PFSK-1 (cell line): ENCODE data around the gene TCF7.

Experiments used
- FOXP2 ChIP-seq: optimal IDR thresholded peaks from 2 replicates; pipeline ENCODE3; 2011; ENCODE audit warnings: borderline replicate concordance, control low read depth, inconsistent platforms; ENCODE audit not compliant: insufficient read depth; ENCODE audit errors: extremely low read length, extremely low read depth
- POLR2AphosphoS5 ChIP-seq: IDR thresholded peaks from 2 replicates; pipeline ENCODE4 v1.6.1; 2012; ENCODE audit warnings: low read depth, mild to moderate bottlenecking, control low read depth, low read length, moderate library complexity
- REST ChIP-seq, 2 experiments: IDR thresholded peaks; 2 replicates each; pipeline versions ENCODE4 v1.6.1 to v1.8.0; 2011 to 2012; ENCODE audit warnings: low read depth in 2 of 2, low read length in 2 of 2, control low read depth in 1 of 2, inconsistent platforms in 1 of 2, mild to moderate bottlenecking in 1 of 2, moderate library complexity in 1 of 2; ENCODE audit not compliant: insufficient read depth in 1 of 2
- SIN3A ChIP-seq: IDR thresholded peaks from 2 replicates; pipeline ENCODE4 v1.6.1; 2012; ENCODE audit warnings: mild to moderate bottlenecking, low read length, moderate library complexity, borderline replicate concordance; ENCODE audit not compliant: insufficient read depth
- TAF1 ChIP-seq: IDR thresholded peaks from 2 replicates; pipeline ENCODE4 v1.6.1; 2012; ENCODE audit warnings: low read length, control low read depth, borderline replicate concordance; ENCODE audit not compliant: insufficient read depth

Gene TCF7

DNA sequence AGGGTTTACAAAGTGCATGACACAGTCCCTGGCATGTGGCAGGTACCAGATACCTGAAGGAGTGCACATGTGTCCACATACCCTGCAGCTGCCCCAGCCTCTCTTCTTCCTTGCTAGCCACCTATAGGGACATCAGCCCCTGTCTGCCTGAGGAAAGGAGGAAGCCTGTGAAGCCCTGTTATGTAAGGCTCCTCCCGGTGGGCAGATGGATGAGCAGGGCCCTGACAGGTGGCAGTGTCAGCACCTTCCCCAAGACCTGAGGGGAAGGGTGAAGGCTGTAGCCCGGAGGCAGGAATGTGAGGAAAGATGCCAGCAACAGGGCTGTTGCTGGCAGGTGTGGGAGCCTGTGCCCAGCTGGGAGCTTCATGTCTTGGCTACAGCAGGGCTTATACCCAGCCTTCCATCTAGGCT is 21.7 kb downstream of the TCF7 start:
- TF ChIP-seq REST (IDR thresholded peaks at IDR 0.05; ENCODE audit: insufficient read depth in 1 of 2, low read depth in 2 of 2, low read length in 2 of 2): no peak
- no peak for TF ChIP-seq FOXP2
- TF ChIP-seq SIN3A: no peak
- TF ChIP-seq POLR2AphosphoS5: no peak; the same call in 1 of the 2 replicates
- no peak for TF ChIP-seq TAF1

DNA sequence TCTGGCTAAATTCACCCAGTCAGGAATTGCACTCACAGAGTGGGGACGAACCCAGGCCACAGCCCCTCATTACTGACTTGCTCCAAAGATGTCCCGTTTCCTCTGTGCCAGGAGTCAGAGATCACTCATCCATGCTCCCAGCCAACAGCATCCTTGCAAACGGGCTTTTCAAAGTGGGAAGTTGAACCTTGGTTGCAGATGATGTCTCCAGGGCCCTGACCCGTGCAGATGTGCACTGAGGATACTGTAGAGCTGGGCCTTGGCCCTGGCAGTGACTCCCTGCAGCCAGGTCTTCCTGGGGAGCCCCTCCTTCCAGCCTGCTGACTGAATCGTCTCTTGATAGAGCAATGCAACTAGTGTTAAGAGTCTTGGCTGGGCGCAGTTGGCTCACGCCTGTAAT is 22.3 kb downstream of the TCF7 start:
- TF ChIP-seq SIN3A (no peak), POLR2AphosphoS5 (no peak), TAF1 (no peak), REST (IDR thresholded peaks at IDR 0.05; ENCODE audit: insufficient read depth in 1 of 2, low read depth in 2 of 2, low read length in 2 of 2) (no peak), FOXP2 (no peak)

DNA sequence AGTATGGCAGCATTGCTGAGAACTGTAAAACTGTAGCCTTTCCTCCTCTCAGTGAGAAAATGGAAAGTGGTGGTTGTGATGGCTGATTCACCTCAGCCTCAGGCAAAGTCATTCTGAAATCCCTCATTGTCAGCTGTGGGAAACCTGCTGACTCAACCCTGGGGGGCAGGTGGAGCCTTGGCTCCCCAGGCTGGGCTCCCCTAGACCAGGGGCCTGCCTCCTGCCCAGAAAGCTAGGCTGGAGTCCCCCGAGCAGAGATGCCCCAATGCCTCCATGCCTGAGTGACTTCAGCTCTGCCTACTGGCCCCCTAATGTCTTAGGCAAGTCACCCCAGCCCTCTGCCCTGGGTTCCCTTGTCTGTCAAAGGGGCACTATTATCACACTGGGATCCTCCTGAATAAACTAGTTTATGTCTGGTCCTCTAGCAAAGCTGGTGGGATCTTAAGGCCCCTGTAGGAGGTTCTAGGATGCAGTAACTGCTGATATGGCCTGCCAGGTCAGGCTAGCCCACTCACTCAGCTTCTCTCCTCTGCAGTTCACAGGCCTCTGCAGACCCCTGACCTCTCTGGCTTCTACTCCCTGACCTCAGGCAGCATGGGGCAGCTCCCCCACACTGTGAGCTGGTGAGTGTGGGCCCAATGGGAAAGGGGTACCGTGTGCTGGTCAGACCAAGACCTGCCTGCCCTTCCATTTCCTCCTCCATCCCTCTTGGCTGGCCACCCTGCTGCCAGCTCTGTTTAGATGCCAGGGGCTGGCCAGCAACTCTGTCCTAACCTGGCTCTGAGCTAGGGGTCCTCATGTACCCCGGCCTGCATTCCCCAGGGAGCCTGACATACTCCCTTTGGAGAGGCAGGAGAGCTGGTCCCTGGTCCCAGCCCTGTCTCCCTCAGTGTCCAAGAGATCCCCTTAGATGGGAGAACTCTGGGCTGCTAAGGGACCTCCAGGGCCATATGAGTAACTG is 24.2 kb downstream of the TCF7 start:
- TF ChIP-seq TAF1 (no peak), POLR2AphosphoS5 (no peak), SIN3A (no peak), REST (IDR thresholded peaks at IDR 0.05; ENCODE audit: insufficient read depth in 1 of 2, low read depth in 2 of 2, low read length in 2 of 2) (no peak), FOXP2 (no peak)

DNA sequence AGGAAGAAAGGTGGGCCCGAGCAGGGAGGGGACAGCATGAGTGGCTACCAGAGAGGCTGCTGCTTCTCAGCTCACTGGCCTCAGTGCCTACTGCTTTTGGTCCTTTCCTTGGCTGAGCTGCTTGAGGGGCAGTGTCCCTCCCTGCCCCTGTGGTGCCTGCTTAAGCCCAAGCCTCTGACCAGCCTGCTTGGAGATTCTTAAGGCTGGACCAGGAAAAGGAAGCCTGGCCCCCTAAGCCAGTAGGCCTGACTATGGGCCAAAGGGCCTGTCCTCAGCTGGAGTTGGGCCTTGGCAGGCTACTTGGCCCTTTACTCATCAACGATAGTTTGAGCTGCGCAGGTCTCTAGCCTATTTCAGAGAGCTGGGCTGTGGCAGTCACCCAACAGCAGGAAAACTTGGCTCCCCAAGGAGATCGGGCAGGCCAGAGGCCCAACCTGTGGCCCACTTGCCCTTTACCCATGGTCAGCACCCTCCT is 24.9 kb downstream of the TCF7 start:
- TF ChIP-seq POLR2AphosphoS5 (no peak), SIN3A (no peak), FOXP2 (no peak), REST (IDR thresholded peaks at IDR 0.05; ENCODE audit: insufficient read depth in 1 of 2, low read depth in 2 of 2, low read length in 2 of 2) (no peak), TAF1 (no peak)

- no peak for TF ChIP-seq REST (IDR thresholded peaks at IDR 0.05; ENCODE audit: insufficient read depth in 1 of 2, low read depth in 2 of 2, low read length in 2 of 2)
- TF ChIP-seq TAF1: no peak
- no peak for TF ChIP-seq FOXP2
- TF ChIP-seq SIN3A: no peak
- TF ChIP-seq POLR2AphosphoS5: no peak
Observed at GRCh38 chr5:134139891-134140469, 25.5 kb downstream of the TCF7 start.
